H1 (cell line): ENCODE measurements around the gene ACAD10. TPM values are rescaled to one million over a fixed set of nuclear protein-coding genes. Genes with fewer than 3 reads are reported as not detected.

ENCODE experiments used
- CTCF ChIA-PET: fragments of 300-600 bp; sonication (Branson Sonifier 250); formaldehyde crosslinking; loops from one replicate; lab custom pipeline; 2021; ENCODE audit not compliant: partially characterized antibody; lab: Charles Lee
- POLR2A ChIA-PET: fragments of 300-600 bp; sonication (Branson Sonifier 250); formaldehyde crosslinking; loops from one replicate; lab custom pipeline; 2021; ENCODE audit warnings: inconsistent platforms; ENCODE audit not compliant: partially characterized antibody; lab: Charles Lee
- DNase-seq, 2 experiments: peaks; one replicate each; pipeline versions ENCODE4 v3.0.0 to v3.0.0-alpha.2; 2010 to 2022; ENCODE audit warnings: low spot score in 2 of 2, low read depth in 1 of 2, mixed read lengths in 1 of 2
- FAIRE-seq: peaks from 2 replicates; lab custom pipeline; 2011; peaks lifted over from hg19 to GRCh38; lab: Jason Lieb, UNC
- H2AFZ ChIP-seq: 2 replicates; pipeline ENCODE4 v1.8.1; 2012; ENCODE audit warnings: low read length, inconsistent platforms
- H2AK5ac ChIP-seq: 2 replicates; pipeline ENCODE4 v1.6.1; 2013; ENCODE audit warnings: low read depth, low read length
- H2BK120ac ChIP-seq: replicated peaks from 2 replicates; pipeline ENCODE3; 2013; ENCODE audit warnings: low read depth, low read length, inconsistent platforms
- H2BK12ac ChIP-seq: 2 replicates; pipeline ENCODE4 v1.6.1; 2013; ENCODE audit warnings: low read depth, low read length
- H2BK15ac ChIP-seq: 2 replicates; pipeline ENCODE4 v1.6.1; 2013; ENCODE audit warnings: low read length
- H2BK20ac ChIP-seq: 2 replicates; pipeline ENCODE4 v1.6.1; 2013; ENCODE audit warnings: low read length
- H2BK5ac ChIP-seq: 2 replicates; pipeline ENCODE4 v1.6.1; 2013; ENCODE audit warnings: low read depth, low read length
- H3K14ac ChIP-seq: 2 replicates; pipeline ENCODE4 v1.6.1; 2013; ENCODE audit warnings: inconsistent platforms; ENCODE audit not compliant: insufficient read length
- H3K18ac ChIP-seq: 2 replicates; pipeline ENCODE4 v1.6.1; 2013; ENCODE audit warnings: low read length; ENCODE audit errors: extremely low read depth
- H3K23ac ChIP-seq: 2 replicates; pipeline ENCODE4 v1.6.1; 2013; ENCODE audit warnings: inconsistent platforms; ENCODE audit not compliant: insufficient read length
- H3K23me2 ChIP-seq: 2 replicates; pipeline ENCODE4 v1.6.1; 2013; ENCODE audit warnings: low read depth, low read length
- H3K27ac ChIP-seq: 2 replicates; pipeline ENCODE4 v1.6.1; 2011; ENCODE audit warnings: low read depth, low read length, inconsistent platforms
- H3K27me3 ChIP-seq, 4 experiments: replicated peaks in 1 of 4; 1 replicate in 1 of 4; 2 replicates in 3 of 4; pipeline versions ENCODE4 v1.6.1 to v1.8.1; 2011 to 2013; ENCODE audit warnings: low read length in 3 of 4, mild to moderate bottlenecking in 3 of 4, inconsistent platforms in 2 of 4, mixed read lengths in 2 of 4, moderate library complexity in 1 of 4; ENCODE audit not compliant: control insufficient read depth in 3 of 4, insufficient read depth in 3 of 4; ENCODE audit errors: extremely low read depth in 1 of 4
- H3K36me3 ChIP-seq, 4 experiments: 2 replicates each; pipeline versions ENCODE4 v1.6.1 to v1.8.1; 2011 to 2013; ENCODE audit warnings: mild to moderate bottlenecking in 4 of 4, low read length in 3 of 4, moderate library complexity in 2 of 4, control low read depth in 1 of 4, inconsistent platforms in 1 of 4; ENCODE audit not compliant: insufficient read depth in 4 of 4, control insufficient read depth in 2 of 4
- H3K4ac ChIP-seq: replicated peaks from 2 replicates; pipeline ENCODE3; 2013; ENCODE audit warnings: low read length, low read depth, mixed read lengths, inconsistent platforms; ENCODE audit not compliant: insufficient read length
- H3K4me1 ChIP-seq, 4 experiments: replicated peaks in 1 of 4; 1 replicate in 1 of 4; 2 replicates in 3 of 4; pipeline versions ENCODE4 v1.6.1 to v1.8.1; 2011 to 2013; ENCODE audit warnings: low read length in 3 of 4, inconsistent platforms in 2 of 4, mixed read lengths in 1 of 4; ENCODE audit not compliant: insufficient read depth in 4 of 4, control insufficient read depth in 3 of 4
- H3K4me2 ChIP-seq, 2 experiments: 2 replicates each; pipeline versions ENCODE4 v1.6.1 to v1.8.1; 2011 to 2013; ENCODE audit warnings: low read depth in 2 of 2, low read length in 2 of 2, control low read depth in 1 of 2, inconsistent platforms in 1 of 2, mild to moderate bottlenecking in 1 of 2; ENCODE audit not compliant: insufficient read depth in 1 of 2
- H3K4me3 ChIP-seq, 4 experiments: fragments of 200-600, 300-600 bp in 1 of 4; sonication (generic), shearing (Covaris generic), sonication (Bioruptor Twin) in 1 of 4; 2 replicates each; pipeline versions ENCODE4 v1.5.1 to v1.8.1; 2011 to 2016; ENCODE audit warnings: low read length in 4 of 4, low read depth in 3 of 4, control low read depth in 2 of 4, inconsistent platforms in 2 of 4, mild to moderate bottlenecking in 2 of 4, mixed read lengths in 1 of 4, moderate library complexity in 1 of 4; ENCODE audit not compliant: insufficient read depth in 2 of 4; ENCODE audit errors: extremely low read depth in 1 of 4
- H3K56ac ChIP-seq: replicated peaks from 2 replicates; pipeline ENCODE3; 2013; ENCODE audit warnings: low read depth, mild to moderate bottlenecking, mixed read lengths, low read length, inconsistent platforms; ENCODE audit not compliant: insufficient read length
- H3K79me1 ChIP-seq: 2 replicates; pipeline ENCODE4 v1.6.1; 2013; ENCODE audit warnings: low read depth, low read length, control low read depth
- H3K79me2 ChIP-seq, 2 experiments: 2 replicates each; pipeline versions ENCODE4 v1.6.1 to v1.8.1; 2012 to 2013; ENCODE audit warnings: low read length in 2 of 2, mild to moderate bottlenecking in 2 of 2, inconsistent platforms in 1 of 2; ENCODE audit not compliant: insufficient read depth in 2 of 2, control insufficient read depth in 1 of 2
- H3K9ac ChIP-seq, 4 experiments: replicated peaks in 1 of 4; 1 replicate in 1 of 4; 2 replicates in 3 of 4; pipeline versions ENCODE4 v1.6.1 to v1.8.1; 2011 to 2013; ENCODE audit warnings: low read depth in 3 of 4, low read length in 3 of 4, control low read depth in 2 of 4, mild to moderate bottlenecking in 2 of 4, moderate library complexity in 2 of 4, inconsistent platforms in 1 of 4; ENCODE audit errors: extremely low read depth in 1 of 4
- H3K9me3 ChIP-seq, 2 experiments: 2 replicates each; pipeline versions ENCODE4 v1.6.1 to v1.8.1; 2012 to 2013; ENCODE audit warnings: mild to moderate bottlenecking in 2 of 2, moderate library complexity in 2 of 2, control low read depth in 1 of 2, inconsistent platforms in 1 of 2, low read depth in 1 of 2, low read length in 1 of 2, mixed read lengths in 1 of 2; ENCODE audit not compliant: insufficient read depth in 2 of 2
- H4K20me1 ChIP-seq, 2 experiments: replicated peaks in 1 of 2; 2 replicates each; pipeline versions ENCODE3 to v1.8.1; 2011 to 2013; ENCODE audit warnings: inconsistent platforms in 2 of 2, low read length in 2 of 2, mild to moderate bottlenecking in 1 of 2; ENCODE audit not compliant: insufficient read depth in 2 of 2, control insufficient read depth in 1 of 2
- H4K5ac ChIP-seq: 2 replicates; pipeline ENCODE4 v1.6.1; 2013; ENCODE audit warnings: low read length, low read depth, mixed read lengths, inconsistent platforms; ENCODE audit not compliant: insufficient read length
- H4K8ac ChIP-seq: 2 replicates; pipeline ENCODE4 v1.8.0; 2013; ENCODE audit warnings: mild to moderate bottlenecking, moderate library complexity, low read length, inconsistent platforms; ENCODE audit not compliant: insufficient read depth; ENCODE audit errors: extremely low read depth
- H4K91ac ChIP-seq: replicated peaks from 2 replicates; pipeline ENCODE3; 2013; ENCODE audit warnings: low read length, mixed read lengths, inconsistent platforms; ENCODE audit not compliant: insufficient read length
- BRCA1 ChIP-seq: IDR thresholded peaks from 2 replicates; pipeline ENCODE4 v1.6.1; 2012; ENCODE audit warnings: low read depth, low read length, improper control_type of control experiment
- CTBP2 ChIP-seq: IDR thresholded peaks from 2 replicates; pipeline ENCODE4 v1.7.0; 2011; ENCODE audit warnings: borderline replicate concordance, mild to moderate bottlenecking, moderate library complexity, mixed read lengths, low read length; ENCODE audit not compliant: insufficient read depth, insufficient read length
- EZH2 ChIP-seq: fragments of 200-600 bp; sonication (generic); IDR thresholded peaks from 2 replicates; pipeline ENCODE4 v1.7.1; 2012; ENCODE audit warnings: low read depth, mild to moderate bottlenecking, moderate library complexity, low read length, inconsistent platforms; ENCODE audit not compliant: severe bottlenecking
- KDM4A ChIP-seq: IDR thresholded peaks from one replicate; pipeline ENCODE4 v1.7.1; 2012; ENCODE audit warnings: low read depth, mild to moderate bottlenecking, moderate library complexity, low read length, inconsistent platforms; ENCODE audit not compliant: severe bottlenecking
- MAFK ChIP-seq: IDR thresholded peaks from 2 replicates; pipeline ENCODE4 v1.6.1; 2012; ENCODE audit warnings: low read depth, mild to moderate bottlenecking, improper control_type of control experiment, low read length
- RFX5 ChIP-seq: IDR thresholded peaks from 2 replicates; pipeline ENCODE4 v1.6.1; 2011; ENCODE audit warnings: low read depth, low read length, improper control_type of control experiment, borderline replicate concordance
- RXRA ChIP-seq: IDR thresholded peaks from 2 replicates; pipeline ENCODE4 v1.6.1; 2011; ENCODE audit warnings: low read depth, mild to moderate bottlenecking, low read length, moderate library complexity; ENCODE audit not compliant: insufficient read depth
- SP4 ChIP-seq: IDR thresholded peaks from 2 replicates; pipeline ENCODE4 v1.6.1; 2012; ENCODE audit warnings: low read length, inconsistent platforms
- SUZ12 ChIP-seq: fragments of 200-600 bp; sonication (generic); IDR thresholded peaks from 2 replicates; pipeline ENCODE4 v1.6.1; 2012; ENCODE audit warnings: mild to moderate bottlenecking, inconsistent platforms, low read length, moderate library complexity, mixed read lengths
- TBP ChIP-seq: IDR thresholded peaks from 2 replicates; pipeline ENCODE4 v1.6.1; 2011; ENCODE audit warnings: low read depth, low read length, improper control_type of control experiment
- TCF12 ChIP-seq: IDR thresholded peaks from 2 replicates; pipeline ENCODE4 v1.6.1; 2011; ENCODE audit warnings: low read depth, mild to moderate bottlenecking, low read length
- TEAD4 ChIP-seq: IDR thresholded peaks from 2 replicates; pipeline ENCODE4 v1.6.1; 2012; ENCODE audit warnings: low read depth, low read length, inconsistent platforms, mixed read lengths
- WGBS, 2 experiments: shearing (Covaris generic) in 1 of 2; methylation state at CpG; one replicate each; pipeline versions ENCODE4 v1.1.6 to v1.1.7; 2013 to 2015; ENCODE audit warnings: low lambda C conversion rate in 2 of 2, mixed read lengths in 2 of 2, inconsistent platforms in 1 of 2, low coverage in 1 of 2, missing lambda C conversion rate in 1 of 2; ENCODE audit not compliant: insufficient replicate concordance in 2 of 2, insufficient coverage in 1 of 2, insufficient read length in 1 of 2; ENCODE audit errors: extremely low coverage in 1 of 2, missing lambda C conversion rate in 1 of 2; 5-methylcytosine and 5-hydroxymethylcytosine counted together
- polyA plus RNA-seq, 7 experiments: library from polyadenylated mRNA; depleted of rRNA in 3 of 7; stranded (reverse) in 5 of 7; unstranded in 2 of 7; fragments of >200 nt in 5 of 7; fragments of 200-250 nt in 2 of 7; gene quantifications; 1 replicate in 5 of 7; 2 replicates in 1 of 7; 4 replicates in 1 of 7; pipeline versions ENCODE4 v1.2.1 to v1.2.3, GENCODE V29; 2011 to 2013; ENCODE audit warnings: missing spikeins in 2 of 7, mixed read lengths in 2 of 7
- total RNA-seq: library from RNA; stranded (reverse); fragmentation: NEBNext Ultra II Directional; extraction: Animal tissue kit (Norgen Biotek cat#: 25700); gene quantifications from 2 replicates; pipeline ENCODE4 v1.2.1, GENCODE V29; 2021

The ACAD10 gene
- total and polyA plus RNA-seq, 2 of the 8 experiments (the other 6 are each of a cell fraction or from before 2014, with no cell fraction given) = 17.3 to 23.3 TPM

- Histone ChIP-seq H3K4ac (no peak overlapping the region), H3K4me1 (no peaks in the 10 kb centered on the region), H2AFZ (no peak overlapping the region), H3K27ac (no peak overlapping the region), H3K4me3 (no peak overlapping the region), H3K79me1 (no peaks in the 10 kb centered on the region), H3K9ac (no peak overlapping the region), H2BK15ac (no peak overlapping the region), H3K36me3 (peaks cover 3 to 22% (median 17%) of the 10 kb centered on the region in 4 experiments), H2BK12ac (no peak overlapping the region), H3K14ac (no peak overlapping the region), H3K18ac (no peak overlapping the region), H2BK20ac (no peak overlapping the region), H4K91ac (no peak overlapping the region), H4K8ac (no peak overlapping the region), H2AK5ac (no peak overlapping the region), H2BK5ac (no peak overlapping the region), H3K23ac (no peak overlapping the region), H2BK120ac (no peak overlapping the region), H3K56ac (no peak overlapping the region), H3K79me2 (no peaks in the 10 kb centered on the region), H3K23me2 (no peaks in the 10 kb centered on the region), H4K20me1 (peaks cover 0 to 3% of the 10 kb centered on the region in 2 experiments), H3K9me3 (no peaks in the 10 kb centered on the region), H3K4me2 (no peak overlapping the region), H3K27me3 (no peaks in the 10 kb centered on the region), H4K5ac (no peak overlapping the region)
- WGBS, 2 experiments = 89% methylated on average over 3 of the region's 3 CpGs; no CpG with 5 or more reads in 1 of the 2 experiments
- TF ChIP-seq BRCA1 = no peak
- no peak for TF ChIP-seq MAFK
- TF ChIP-seq TEAD4 = no peak
- no peak for TF ChIP-seq CTBP2
- TF ChIP-seq RFX5 = no peak
- TF ChIP-seq RXRA = no peak
- no peak for TF ChIP-seq KDM4A
- TF ChIP-seq EZH2 = no peak
- no peak for TF ChIP-seq TCF12
- no peak for TF ChIP-seq TBP
- TF ChIP-seq SP4 = no peak
- no peak for TF ChIP-seq SUZ12
- POLR2A ChIA-PET = interaction anchor here (0.7 to 2.4 kb wide), 3 partner anchors 11 to 27 kb away, joined by 3 to 5 read pairs (median 4); partner anchors contain the start of gene ALDH2
- DNase-seq (no peak), FAIRE-seq (no peak)
- CTCF ChIA-PET = interaction anchor here (0.8 to 11.1 kb wide), 4 partner anchors 13 to 39 kb away, joined by 3 to 90 read pairs (median 4); no protein-coding TSS in a partner anchor
Observed at GRCh38 chr12:111792856-111793235, 107.0 kb downstream of the ACAD10 start.
